ENCODE results near the gene ANKRD55.
A peak's percentile ranks its signal among the peaks of the same experiment; 100 is the strongest.
"Not testable (repeated sequence)": the region's sequence is repeated elsewhere in the genome, so short reads cannot be mapped to it uniquely, and the experiment has no call there.

The ANKRD55 gene

GRCh38 chr5:56166671-56167385 is 66.3 kb downstream of the ANKRD55 start:
- DNase-seq: no peak

DNA sequence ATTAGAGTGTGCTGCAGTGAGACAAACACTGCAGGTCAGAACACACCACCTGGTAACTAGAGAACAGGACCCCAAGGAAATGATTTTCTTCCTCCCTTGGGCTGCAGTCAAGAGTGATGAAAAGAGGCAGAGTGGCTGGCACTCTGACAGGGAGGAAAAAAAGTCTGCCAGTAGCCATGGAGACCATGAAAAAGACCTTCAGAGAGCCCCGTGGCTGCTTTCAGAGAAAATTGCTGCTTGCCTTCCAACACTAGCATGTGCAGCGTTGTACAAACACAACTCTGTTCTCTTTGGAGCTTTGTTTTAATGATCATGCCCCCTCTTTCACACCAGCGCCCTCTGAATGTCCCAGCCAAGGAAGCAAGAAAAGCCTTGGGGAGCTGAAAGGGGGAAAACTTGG is 68.8 kb downstream of the ANKRD55 start:
- peak; percentile 36 for DNase-seq

DNA sequence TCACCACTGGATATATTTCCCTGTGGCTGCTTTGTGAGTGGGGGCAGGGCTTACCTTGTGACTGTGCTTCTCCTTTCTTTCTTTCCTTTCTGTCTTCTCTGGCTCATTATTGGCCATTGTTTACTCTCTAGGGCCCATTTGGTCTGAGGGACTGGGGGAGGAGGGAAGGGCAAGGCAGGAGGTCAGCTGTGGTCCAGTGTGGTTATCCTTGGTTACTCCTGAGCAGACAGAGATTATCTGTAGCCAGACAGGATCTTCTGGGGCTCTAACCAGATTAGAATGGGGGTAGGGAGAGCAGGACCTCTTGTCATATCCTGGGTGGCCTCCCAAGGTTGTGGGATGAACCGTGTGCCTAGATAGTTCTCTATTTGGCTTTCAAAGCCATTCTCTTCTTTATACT is 71.2 kb downstream of the ANKRD55 start:
- DNase-seq: no peak

GRCh38 chr5:56161439-56161823 is 71.7 kb downstream of the ANKRD55 start:
- no peak for DNase-seq

- no peak for DNase-seq
Observed at GRCh38 chr5:56160723-56161438, 72.2 kb downstream of the ANKRD55 start.

DNA sequence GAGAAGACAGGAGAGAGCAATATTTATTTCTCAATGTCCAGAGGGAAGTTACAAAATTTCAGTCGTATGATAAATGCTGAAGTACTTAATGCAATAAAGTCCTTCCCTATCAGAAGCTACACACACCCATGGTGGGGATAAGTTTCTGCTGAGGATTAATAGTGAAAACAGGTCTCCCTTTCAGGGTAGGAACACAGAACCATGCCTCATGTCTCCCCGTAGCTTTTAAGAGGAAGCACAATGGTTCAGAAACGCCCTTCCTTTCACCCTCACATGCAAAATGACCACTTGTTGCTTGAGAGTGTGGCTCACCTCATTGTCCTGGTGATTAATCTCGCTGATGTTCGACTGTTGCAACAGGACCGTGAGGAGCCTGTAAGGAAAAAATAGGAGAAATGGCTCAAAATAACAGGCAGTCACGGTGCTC is 73.6 kb downstream of the ANKRD55 start:
- DNase-seq: no peak

DNA sequence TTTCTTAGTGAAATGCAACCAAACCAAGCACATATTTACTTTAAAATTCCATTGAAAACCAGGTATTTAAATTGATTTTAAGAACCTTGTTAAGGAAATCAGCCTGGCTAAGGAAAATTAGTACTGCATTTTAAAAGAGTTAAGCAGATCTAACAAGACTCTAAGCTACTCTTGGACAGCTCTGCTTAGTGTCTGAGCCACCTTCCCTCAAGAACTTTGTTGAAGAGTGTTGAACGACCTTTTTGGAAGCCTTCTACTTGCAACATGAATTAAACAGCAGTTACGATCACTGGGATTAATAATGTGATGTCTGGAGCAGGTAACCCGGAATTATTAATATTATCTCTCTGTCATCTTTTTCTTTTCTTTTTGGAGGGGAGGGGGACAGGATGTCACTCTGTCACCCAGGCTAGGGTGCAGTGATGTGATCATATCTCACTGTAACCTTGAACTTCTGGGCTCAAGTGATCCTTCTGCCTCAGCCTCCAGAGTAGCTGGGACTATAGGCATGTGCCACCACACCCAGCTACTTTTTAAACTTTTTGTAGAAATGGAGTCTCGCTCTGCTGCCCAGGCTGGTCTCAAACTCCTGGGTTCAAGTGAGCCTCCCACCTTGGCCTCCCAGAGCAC is 74.7 kb downstream of the ANKRD55 start:
- DNase-seq: no peak

DNA sequence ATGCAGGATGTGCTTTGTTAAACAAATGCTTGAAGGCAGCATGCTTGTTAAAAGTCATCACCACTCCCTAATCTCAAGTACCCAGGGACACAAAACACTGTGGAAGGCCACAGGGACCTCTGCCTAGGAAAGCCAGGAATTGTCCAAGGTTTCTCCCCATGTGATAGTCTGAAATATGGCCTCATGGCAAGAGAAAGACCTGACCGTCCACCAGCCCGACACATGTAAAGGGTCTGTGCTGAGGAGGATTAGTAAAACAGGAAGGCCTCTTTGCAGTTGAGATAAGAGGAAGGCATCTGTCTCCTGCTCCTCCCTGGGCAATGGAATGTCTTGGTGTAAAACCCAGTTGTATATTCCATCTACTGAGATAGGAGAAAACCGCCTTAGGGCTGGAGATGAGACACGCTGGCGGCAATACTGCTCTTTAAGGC is 75.9 kb downstream of the ANKRD55 start:
- not testable (repeated sequence) for DNase-seq

DNA sequence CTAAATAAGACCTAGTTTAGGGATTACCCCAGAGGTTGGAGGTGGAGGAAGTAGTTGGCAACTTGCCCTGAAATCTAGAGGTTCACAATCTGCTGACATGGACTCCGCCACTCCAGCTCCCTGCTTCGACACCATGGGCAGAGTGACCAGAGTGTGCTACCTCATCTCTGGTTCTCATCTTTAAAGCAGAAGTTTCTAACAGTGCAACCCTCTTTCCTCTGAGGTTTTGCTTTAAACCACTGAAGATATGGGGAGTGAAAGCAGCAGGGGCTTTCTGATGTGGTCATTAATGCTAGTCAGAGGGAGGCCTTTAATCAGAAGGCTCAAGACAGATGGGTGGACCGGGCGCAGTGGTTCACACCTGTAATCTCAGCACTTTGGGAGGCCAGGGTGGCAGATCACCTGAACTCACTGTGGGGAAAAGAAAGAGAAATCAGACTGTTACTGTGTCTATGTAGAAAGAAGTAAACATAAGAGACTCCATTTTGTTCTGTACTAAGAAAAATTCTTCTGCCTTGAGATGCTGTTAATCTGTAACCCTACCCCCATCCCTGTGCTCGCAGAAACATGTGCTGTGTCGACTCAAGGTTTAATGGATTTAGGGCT is 76.4 kb downstream of the ANKRD55 start:
- not testable (repeated sequence) for DNase-seq

DNA sequence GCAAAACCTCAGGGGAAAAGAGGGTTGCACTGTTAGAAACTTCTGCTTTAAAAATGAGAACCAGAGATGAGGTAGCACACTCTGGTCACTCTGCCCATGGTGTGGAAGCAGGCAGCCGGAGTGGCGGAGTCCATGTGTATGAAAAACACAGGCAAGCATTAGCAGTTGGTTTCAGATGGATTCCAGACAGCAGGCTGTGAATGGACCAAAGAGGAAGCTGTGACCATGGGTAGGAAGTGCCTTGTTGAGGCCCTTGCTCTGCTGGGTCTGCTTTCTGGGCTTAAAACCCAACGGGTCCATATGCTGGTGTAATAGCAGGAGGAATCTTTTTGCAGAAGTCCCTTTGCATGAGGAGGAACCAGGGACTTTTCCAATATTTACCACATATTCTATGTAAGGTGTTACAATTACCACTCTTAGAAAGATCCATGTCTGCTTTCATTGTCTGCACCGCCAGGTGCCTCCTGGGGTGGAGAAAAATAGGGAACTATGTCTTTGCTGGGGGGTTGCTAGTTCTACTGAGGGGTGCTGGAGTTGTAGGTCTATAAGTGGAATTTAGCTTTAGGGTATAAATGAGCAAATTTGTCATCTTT is 77.0 kb downstream of the ANKRD55 start:
- DNase-seq: no peak

DNA sequence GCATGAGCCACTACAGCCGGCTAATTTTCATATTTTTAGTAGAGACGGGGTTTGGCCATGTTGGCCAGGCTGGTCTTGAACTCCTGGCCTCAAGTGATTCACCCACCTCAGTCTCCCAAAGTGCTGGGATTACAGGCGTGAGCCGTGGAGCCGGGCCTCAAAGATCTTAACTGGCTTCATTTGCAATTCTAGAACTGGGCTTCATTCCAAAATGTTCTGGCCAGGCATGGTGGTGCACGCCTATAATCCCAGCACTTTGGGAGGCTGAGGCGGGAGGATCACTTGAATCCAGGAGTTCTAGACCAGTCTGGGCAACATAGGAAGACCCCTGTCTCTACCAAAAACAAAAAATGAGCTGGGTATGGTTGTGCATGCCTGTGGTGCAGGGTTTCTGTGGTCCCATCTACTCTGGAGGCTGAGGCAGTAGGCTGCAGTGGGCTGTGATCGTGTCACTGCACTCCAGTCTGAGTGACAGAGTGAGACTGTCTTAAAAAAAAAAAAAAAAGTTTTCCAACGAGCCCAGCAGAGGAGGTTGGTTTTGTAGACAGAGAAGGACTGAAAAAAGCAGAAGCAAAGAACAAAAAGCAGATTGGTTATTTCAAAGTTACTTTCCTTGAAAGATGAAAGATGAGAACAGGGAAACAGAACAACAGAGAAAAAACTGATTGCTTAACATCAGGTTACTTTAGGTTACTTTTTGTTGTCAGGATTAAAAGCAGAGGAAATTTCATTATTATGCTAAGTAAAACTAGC is 78.2 kb downstream of the ANKRD55 start:
- no peak for DNase-seq

DNA sequence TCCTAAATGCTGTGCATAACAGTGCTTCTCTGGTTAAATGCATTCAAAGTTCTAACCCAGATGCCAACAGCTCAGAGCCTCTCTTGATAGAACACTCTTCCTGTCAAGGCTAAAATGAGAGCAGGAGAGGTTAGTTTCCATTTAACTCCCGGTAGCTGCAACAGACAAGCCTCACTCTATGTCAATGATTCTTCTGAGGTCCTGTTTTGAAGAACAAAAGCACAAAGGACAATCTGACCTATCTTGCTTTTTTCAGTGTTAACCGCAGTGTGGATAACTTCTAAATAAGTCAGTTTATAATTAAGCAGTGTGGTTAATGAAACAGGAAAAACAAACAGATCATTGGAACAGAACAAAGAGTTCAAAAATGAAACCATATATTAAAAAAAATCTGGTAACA is 80.7 kb downstream of the ANKRD55 start:
- DNase-seq: no peak

DNA sequence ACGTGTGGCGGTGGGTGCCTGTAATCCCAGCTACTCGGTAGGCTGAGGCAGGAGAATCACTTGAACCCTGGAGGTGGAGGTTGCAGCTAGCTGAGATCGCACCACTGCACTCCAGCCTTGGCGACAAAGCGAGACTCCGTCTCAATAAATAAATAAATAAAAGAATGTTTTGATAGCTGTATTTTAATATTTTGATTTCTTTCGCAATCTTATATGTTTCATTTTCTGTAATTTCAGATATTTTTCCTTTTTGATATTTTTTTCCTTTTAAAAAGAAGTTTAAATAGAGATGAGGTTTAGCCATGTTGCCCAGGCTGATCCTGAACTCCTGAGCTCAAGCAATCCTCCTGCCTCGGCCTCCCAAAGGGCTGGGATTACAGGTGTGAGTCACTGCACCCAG is 82.4 kb downstream of the ANKRD55 start:
- DNase-seq: not testable (repeated sequence)

- peak; percentile 60 for DNase-seq
Observed at GRCh38 chr5:56148453-56148971, 84.6 kb downstream of the ANKRD55 start.

GRCh38 chr5:56147659-56148230 is 85.4 kb downstream of the ANKRD55 start:
- DNase-seq: no peak

- no peak for DNase-seq
Observed at GRCh38 chr5:56147106-56147505, 86.0 kb downstream of the ANKRD55 start.

GRCh38 chr5:56146674-56147073 is 86.5 kb downstream of the ANKRD55 start:
- no peak for DNase-seq

DNA sequence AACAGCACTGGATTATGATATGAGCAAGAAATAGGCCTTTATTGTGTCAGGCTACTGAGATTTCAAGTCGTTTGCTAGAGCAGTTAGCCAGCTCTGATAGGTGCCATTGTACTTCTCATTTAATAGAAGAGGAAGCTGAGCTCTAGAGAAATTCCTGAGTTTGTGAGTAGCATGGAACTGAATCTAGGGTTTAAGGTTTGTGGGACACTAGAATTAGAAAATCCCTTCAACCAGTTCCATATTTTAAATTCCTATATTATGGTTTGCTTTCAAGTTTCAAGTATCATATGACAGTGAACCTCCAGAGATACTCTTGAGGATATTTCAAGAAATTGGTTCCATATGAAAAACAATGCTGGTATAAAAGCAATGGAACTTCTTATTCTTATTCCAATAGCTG is 87.6 kb downstream of the ANKRD55 start:
- DNase-seq: no peak

GRCh38 chr5:56145106-56145505 is 88.0 kb downstream of the ANKRD55 start:
- DNase-seq: no peak

DNA sequence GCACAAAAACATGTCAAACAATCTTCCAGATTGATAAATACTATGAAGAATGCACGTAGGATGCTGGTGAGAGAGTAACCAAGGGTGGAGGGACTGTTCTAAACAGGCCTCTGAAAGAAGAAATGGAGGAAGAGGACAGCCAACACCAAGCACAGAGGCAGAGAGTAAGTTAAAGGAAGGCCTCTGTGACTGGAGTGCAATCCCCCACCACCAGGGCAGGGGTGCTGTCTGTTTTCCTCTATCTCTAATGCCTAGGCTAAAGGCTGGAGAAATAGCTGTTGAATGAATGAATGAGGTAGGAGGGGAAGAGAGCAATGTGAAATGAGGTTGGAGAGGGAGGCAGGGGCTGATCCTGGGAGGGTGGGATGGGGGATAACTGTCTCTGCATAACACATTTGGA is 88.9 kb downstream of the ANKRD55 start:
- no peak for DNase-seq

GRCh38 chr5:56143373-56143714 is 89.8 kb downstream of the ANKRD55 start:
- no peak for DNase-seq

All from NCI-H1092 treated with DMSO at 0.1 percent for 48 hours (cell line).